Body of pancreas (tissue), 4 donors: Measurements from ENCODE around the gene THRSP.

Experiments used
- CTCF ChIP-seq, 7 experiments: fragments of 450-650 bp in 4 of 7; fragments of 200-600 bp in 3 of 7; sonication (generic) in 3 of 7; IDR thresholded peaks; one replicate each; pipeline ENCODE4 v1.5.1; 2016 to 2019; ENCODE audit warnings: antibody characterized with exemption in 7 of 7
- POLR2A ChIP-seq, 3 donors: fragments of 450-650 bp; IDR thresholded peaks; one replicate each; pipeline ENCODE4 v1.6.1; 2016; ENCODE audit warnings: antibody characterized with exemption in 3 of 3, mild to moderate bottlenecking in 2 of 3

- TF ChIP-seq CTCF (IDR thresholded peaks at IDR 0.05) (no peak), POLR2A (IDR thresholded peaks at IDR 0.05) (no peak)
Measured at GRCh38 chr11:78081583-78081982, 17.9 kb downstream of the THRSP start.
